Measurements from ENCODE around the gene TNFRSF1A. TPM values are rescaled to one million over a fixed set of nuclear protein-coding genes. Genes with fewer than 3 reads are reported as not detected.

Gene TNFRSF1A
- total RNA-seq, 1 experiment from 2014 or later, result 44.1 TPM

DNA sequence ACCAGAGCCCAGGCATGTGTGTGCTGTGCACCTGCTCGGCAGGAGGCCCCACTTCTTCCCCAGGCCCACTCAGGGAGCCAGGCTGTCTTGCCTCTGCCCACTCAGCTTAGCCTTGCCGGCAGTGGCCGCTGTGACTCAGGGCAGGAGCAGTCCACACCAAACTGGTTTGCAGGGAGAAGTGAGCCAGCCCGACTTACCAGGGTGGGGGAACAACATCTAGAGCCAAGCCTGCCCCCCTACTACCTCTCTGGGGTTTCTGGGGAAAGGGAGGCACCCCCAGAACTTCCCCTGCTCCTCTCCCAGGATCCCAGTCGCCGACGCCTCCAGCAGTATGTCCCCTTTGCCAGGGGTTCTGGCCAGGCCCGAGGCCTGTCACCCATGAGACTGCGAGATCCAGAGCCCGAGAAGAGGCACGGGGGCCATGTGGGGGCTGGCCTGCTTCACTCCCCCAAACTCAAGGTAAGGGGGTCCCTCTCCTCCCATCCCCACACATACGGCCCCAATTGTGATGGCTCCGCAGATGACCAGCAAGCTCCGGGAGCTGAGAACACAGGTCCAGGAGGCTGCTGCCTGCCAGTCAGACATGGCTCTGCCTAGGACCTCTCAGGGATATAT, 28.4 kb downstream of the TNFRSF1A start:
- ATAC-seq, result no peak
- ChIA-PET CTCF (interaction anchor here (0.7 to 1.9 kb wide), 4 partner anchors 9 to 224 kb away, joined by 3 to 8 read pairs (median 6); no protein-coding TSS in a partner anchor), POLR2A (interaction anchor here (1.1 kb wide), 1 partner anchor 10 kb away, joined by 3 read pairs; no protein-coding TSS in a partner anchor)
- H3K4me1 Mint-ChIP-seq, result peaks cover 31% of the 10 kb centered on the region
- H3K9me3 Mint-ChIP-seq, result no peaks in the 10 kb centered on the region
- H3K27ac Mint-ChIP-seq, result no peak overlapping the region
- DNase-seq (ENCODE audit: low spot score), result no peak
- H3K4me3 Mint-ChIP-seq, result no peak overlapping the region
- peaks cover 11% of the 10 kb centered on the region for H3K27me3 Mint-ChIP-seq (ENCODE audit: low read depth)
- no peak for TF ChIP-seq CREB1 (CRISPR knock-in tag; IDR thresholded peaks at IDR 0.05)
- no peak for TF ChIP-seq ZBTB21 (CRISPR knock-in tag; IDR thresholded peaks at IDR 0.05; ENCODE audit: borderline replicate concordance)
- TF ChIP-seq, protein P1, sequence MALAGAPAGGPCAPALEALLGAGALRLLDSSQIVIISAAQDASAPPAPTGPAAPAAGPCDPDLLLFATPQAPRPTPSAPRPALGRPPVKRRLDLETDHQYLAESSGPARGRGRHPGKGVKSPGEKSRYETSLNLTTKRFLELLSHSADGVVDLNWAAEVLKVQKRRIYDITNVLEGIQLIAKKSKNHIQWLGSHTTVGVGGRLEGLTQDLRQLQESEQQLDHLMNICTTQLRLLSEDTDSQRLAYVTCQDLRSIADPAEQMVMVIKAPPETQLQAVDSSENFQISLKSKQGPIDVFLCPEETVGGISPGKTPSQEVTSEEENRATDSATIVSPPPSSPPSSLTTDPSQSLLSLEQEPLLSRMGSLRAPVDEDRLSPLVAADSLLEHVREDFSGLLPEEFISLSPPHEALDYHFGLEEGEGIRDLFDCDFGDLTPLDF (CRISPR knock-in tag; IDR thresholded peaks at IDR 0.05), result no peak
- peaks cover 29% of the 10 kb centered on the region for H3K36me3 Mint-ChIP-seq

DNA sequence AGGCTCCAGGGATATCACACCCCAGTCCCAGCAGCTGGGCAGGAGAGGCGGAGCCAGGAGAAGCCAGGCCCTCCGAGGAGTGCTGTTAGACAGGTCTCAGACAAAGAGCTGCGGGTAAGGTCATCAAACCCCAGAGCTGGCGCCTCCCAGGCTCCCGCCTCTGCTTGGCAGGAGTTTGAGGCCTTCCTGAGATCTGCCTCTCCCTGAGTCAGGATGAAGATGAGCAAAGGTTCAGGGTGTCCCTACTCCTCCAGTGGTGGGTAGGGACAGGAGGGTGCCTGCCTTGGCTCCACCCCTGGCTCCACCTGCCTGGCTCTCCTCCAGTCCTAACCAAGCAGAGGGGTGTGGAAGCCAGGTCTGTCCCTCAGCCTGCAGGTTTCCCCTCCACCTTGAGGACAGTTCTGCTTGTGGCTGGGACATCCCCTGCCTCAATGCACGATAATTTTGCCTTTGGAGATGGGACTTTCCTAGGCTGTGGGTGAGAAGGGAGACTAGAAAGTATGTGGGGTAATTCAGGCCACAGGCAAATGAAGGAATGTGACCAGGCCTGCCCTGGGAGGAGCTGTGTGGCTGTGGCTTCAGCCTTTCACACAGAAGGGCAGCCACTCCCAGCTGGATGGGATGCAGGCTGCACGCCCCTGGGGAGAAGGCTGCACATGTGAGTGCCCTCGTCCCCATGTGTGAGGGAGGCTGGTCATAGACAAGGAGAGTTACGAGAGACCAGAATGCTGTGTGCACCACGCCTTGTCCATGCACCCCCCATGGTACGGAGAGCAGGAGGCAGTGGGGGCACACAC, 29.1 kb downstream of the TNFRSF1A start:
- TF ChIP-seq ZNF317 (CRISPR knock-in tag; IDR thresholded peaks at IDR 0.05; ENCODE audit: borderline replicate concordance, low read depth), result no peak
- TF ChIP-seq NR1H2 (CRISPR knock-in tag; IDR thresholded peaks at IDR 0.05), result peak; percentile 51; the same call in 1 of the 2 replicates
- ChIA-PET CTCF (interaction anchor here (0.8 to 3.3 kb wide), 5 partner anchors 10 to 245 kb away, joined by 3 to 13 read pairs (median 8); no protein-coding TSS in a partner anchor), POLR2A (interaction anchor here (1.1 to 1.2 kb wide), 2 partner anchors 11 to 221 kb away, joined by 3 read pairs; no protein-coding TSS in a partner anchor)
- ATAC-seq (peak; percentile 56), DNase-seq (ENCODE audit: low spot score) (peak; percentile 68)
- Mint-ChIP-seq H3K4me1 (peaks cover 29% of the 10 kb centered on the region), H3K27ac (peak overlapping the region; percentile 87), H3K9me3 (no peaks in the 10 kb centered on the region), H3K36me3 (peaks cover 23% of the 10 kb centered on the region), H3K4me3 (no peak overlapping the region; the same call in 1 of the 2 replicates), H3K27me3 (ENCODE audit: low read depth) (peaks cover 11% of the 10 kb centered on the region)

DNA sequence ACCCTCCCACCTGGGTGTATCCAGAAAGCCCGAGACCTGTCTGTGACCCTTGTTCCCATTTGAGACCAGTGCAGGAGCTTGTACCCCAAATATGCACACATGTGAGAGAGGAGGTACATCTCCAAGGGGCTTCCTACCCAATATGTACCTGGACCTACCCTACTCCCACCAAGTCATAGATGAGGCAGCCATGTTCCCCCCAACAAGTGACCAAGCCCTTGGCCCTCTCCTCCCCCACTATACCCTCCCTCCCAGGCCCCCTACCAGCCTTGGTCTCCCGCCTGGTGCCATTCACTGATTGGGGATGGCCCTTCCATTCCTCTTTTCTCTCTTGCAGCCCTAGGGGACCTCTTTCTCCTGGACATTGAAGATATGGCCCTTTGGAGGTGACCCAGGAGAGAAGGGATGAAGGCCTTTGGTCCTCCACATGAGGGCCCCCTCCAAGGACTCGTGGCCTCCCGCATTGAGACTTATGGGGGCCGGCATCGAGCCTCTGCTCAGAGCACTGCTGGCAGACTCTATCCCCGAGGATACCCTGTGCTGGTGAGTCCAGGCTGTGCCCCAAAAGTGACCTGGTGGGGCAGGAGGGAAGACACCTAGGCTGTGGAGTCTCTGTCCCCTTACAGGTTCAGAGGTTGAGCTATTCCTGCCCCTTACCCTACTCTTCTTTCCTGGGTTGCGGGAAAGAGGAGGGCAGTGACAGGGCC, 29.9 kb downstream of the TNFRSF1A start:
- Mint-ChIP-seq H3K36me3 (peaks cover 21% of the 10 kb centered on the region), H3K27me3 (ENCODE audit: low read depth) (peaks cover 11% of the 10 kb centered on the region), H3K4me1 (peaks cover 26% of the 10 kb centered on the region), H3K4me3 (0 out of 2 replicates have a peak overlapping the region, but pooled peaks have one; percentile 7), H3K9me3 (no peaks in the 10 kb centered on the region), H3K27ac (no peak overlapping the region; the same call in 1 of the 2 replicates)
- POLR2A ChIA-PET, result interaction anchor here (1.1 to 1.2 kb wide), 2 partner anchors 11 to 222 kb away, joined by 3 read pairs; no protein-coding TSS in a partner anchor
- DNase-seq (ENCODE audit: low spot score) (no peak), ATAC-seq (no peak)
- no peak for TF ChIP-seq NR2C2 (CRISPR knock-in tag; IDR thresholded peaks at IDR 0.05)
- no peak for TF ChIP-seq MXD4 (CRISPR knock-in tag; IDR thresholded peaks at IDR 0.05; ENCODE audit: borderline replicate concordance)
- TF ChIP-seq NFE2L1 (CRISPR knock-in tag; IDR thresholded peaks at IDR 0.05), result no peak
- CTCF ChIA-PET, result interaction anchor here (0.8 to 3.3 kb wide), 5 partner anchors 11 to 244 kb away, joined by 3 to 13 read pairs (median 8); no protein-coding TSS in a partner anchor

DNA sequence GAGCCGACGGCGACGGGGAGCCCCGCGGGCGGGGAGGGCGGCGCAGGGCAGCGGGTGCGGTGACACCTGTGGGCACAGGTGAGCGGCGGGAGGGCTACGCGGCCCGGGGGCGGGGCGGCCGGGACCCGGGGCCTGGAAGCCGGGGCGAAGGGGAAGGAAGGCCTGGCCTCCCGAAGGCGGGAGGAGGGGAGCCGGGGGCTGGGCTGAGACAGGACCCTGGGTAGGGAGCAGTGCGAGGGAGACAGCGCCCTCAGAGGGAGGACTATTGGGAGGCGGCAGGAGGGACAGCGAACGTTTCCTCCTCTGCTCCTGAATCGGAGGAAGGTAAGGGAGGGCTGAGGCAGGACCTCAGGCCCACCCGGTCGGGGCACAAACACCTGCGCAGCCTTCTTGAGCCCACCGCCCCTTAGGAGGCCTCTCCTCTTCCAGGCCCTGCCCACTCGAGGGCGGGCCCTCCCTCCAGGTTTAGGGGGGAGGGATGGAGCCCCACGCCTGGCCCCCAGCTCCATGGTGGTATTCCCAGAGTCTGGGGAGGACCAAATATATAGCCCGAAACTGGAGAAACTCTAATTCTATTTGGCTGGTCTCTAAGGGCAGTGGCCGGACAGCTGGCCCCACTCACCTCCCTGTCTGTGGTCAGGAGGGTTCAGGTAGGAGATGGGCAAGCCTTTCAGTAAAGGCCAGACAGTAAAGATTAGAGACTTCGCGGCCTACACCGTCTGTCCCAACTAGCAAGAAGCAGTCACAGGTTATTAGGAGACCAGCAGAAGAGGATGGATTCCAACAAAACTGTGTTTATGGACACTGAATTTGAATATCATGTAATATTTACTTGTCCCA, 30.9 kb downstream of the TNFRSF1A start:
- Mint-ChIP-seq H3K36me3 (peaks cover 21% of the 10 kb centered on the region), H3K9me3 (no peaks in the 10 kb centered on the region), H3K27ac (no peak overlapping the region), H3K27me3 (ENCODE audit: low read depth) (peaks cover 11% of the 10 kb centered on the region), H3K4me1 (peaks cover 23% of the 10 kb centered on the region), H3K4me3 (peak overlapping the region; percentile 66)
- DNase-seq (ENCODE audit: low spot score), result peak; percentile 77
- POLR2A ChIA-PET, result no interaction called here
- peak; percentile 69 for ATAC-seq
- CTCF ChIA-PET, result interaction anchor here (0.6 to 3.3 kb wide), 6 partner anchors 25 to 253 kb away, joined by 3 to 13 read pairs (median 3); partner anchors contain the start of gene TNFRSF1A
- TF ChIP-seq JAZF1 (CRISPR knock-in tag; IDR thresholded peaks at IDR 0.05), result no peak
- TF ChIP-seq ATF1 (CRISPR knock-in tag; IDR thresholded peaks at IDR 0.05), result no peak
- peak; percentile 57 for TF ChIP-seq ZNF263 (CRISPR knock-in tag; IDR thresholded peaks at IDR 0.05; ENCODE audit: low read depth)
- TF ChIP-seq ZNF219 (CRISPR knock-in tag; IDR thresholded peaks at IDR 0.05; ENCODE audit: borderline replicate concordance), result no peak
- TF ChIP-seq ESRRA (CRISPR knock-in tag; IDR thresholded peaks at IDR 0.05; ENCODE audit: borderline replicate concordance), result 0 out of 2 replicates have a peak, but pooled peaks have one; percentile 10
- TF ChIP-seq, protein P2, sequence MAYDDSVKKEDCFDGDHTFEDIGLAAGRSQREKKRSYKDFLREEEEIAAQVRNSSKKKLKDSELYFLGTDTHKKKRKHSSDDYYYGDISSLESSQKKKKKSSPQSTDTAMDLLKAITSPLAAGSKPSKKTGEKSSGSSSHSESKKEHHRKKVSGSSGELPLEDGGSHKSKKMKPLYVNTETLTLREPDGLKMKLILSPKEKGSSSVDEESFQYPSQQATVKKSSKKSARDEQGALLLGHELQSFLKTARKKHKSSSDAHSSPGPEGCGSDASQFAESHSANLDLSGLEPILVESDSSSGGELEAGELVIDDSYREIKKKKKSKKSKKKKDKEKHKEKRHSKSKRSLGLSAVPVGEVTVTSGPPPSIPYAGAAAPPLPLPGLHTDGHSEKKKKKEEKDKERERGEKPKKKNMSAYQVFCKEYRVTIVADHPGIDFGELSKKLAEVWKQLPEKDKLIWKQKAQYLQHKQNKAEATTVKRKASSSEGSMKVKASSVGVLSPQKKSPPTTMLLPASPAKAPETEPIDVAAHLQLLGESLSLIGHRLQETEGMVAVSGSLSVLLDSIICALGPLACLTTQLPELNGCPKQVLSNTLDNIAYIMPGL (CRISPR knock-in tag; IDR thresholded peaks at IDR 0.05), result peak; percentile 12; the same call in 1 of the 2 replicates
- TF ChIP-seq TEAD4 (CRISPR knock-in tag; IDR thresholded peaks at IDR 0.05), result no peak
- TF ChIP-seq, protein P3, sequence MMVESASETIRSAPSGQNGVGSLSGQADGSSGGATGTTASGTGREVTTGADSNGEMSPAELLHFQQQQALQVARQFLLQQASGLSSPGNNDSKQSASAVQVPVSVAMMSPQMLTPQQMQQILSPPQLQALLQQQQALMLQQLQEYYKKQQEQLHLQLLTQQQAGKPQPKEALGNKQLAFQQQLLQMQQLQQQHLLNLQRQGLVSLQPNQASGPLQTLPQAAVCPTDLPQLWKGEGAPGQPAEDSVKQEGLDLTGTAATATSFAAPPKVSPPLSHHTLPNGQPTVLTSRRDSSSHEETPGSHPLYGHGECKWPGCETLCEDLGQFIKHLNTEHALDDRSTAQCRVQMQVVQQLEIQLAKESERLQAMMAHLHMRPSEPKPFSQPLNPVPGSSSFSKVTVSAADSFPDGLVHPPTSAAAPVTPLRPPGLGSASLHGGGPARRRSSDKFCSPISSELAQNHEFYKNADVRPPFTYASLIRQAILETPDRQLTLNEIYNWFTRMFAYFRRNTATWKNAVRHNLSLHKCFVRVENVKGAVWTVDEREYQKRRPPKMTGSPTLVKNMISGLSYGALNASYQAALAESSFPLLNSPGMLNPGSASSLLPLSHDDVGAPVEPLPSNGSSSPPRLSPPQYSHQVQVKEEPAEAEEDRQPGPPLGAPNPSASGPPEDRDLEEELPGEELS (CRISPR knock-in tag; IDR thresholded peaks at IDR 0.05), result peak; percentile 83
- 0 out of 2 replicates have a peak, but pooled peaks have one; percentile 20 for TF ChIP-seq MYBL2 (CRISPR knock-in tag; IDR thresholded peaks at IDR 0.05)
- 0 out of 2 replicates have a peak, but pooled peaks have one; percentile 75 for TF ChIP-seq SP1 (CRISPR knock-in tag; conservative IDR thresholded peaks at IDR 0.05)
